Measurements from ENCODE around the gene ST14. TPM values are rescaled to one million over a fixed set of nuclear protein-coding genes. Genes with fewer than 3 reads are reported as not detected.
"Not testable (repeated sequence)": the region's sequence is repeated elsewhere in the genome, so short reads cannot be mapped to it uniquely, and the experiment has no call there.

Gene ST14
- total RNA-seq, 1 donor from 2014 or later, result 2.1 TPM

DNA sequence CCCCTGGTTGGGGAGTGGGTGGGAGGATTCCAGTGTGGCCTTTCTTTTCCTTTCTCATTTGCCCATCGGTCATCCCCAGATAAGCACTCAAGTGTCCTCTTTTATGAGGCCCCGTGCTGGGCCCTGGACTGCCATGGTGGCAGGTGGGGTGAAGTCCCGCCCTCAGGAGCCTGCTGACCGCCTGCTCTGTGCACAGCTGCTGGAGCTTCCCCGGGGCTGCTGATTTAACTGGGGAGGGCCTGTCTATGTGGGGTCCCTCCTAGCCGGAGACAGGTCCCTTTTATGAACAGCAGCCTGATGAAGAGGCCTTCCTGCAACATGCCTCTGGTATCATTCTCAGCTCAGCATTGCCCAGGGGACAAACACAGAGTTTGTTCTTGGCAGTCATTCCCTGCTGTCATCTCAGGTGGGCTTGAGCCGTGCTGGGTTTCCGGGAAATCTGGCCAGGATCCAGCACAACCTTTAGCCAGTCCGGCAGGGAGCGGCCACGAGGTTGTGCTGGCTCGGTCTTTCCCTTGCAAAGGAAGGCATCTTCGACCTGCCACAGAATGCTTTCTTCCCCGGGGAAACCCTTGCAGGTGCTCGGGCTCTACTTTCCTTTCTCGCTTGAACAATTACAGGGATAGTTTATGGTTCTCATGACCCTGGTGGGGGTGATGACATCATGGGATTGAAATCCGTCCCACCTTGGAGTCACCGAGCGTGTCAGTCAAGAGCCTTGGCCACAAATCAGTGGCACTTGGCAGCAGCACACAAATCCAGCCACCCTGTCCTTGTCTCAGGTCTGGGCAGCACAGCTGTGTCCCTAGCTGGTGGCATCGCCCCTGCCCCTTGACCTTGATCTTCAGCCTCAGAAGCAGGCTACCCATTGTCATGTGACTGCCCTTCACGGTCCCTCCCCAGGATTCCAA lies 20.1 kb downstream of the ST14 start:
- ATAC-seq, result peak; percentile 27
- intact Hi-C loops (cut with micrococcal nuclease), result no loop called here
- no peak for DNase-seq

DNA sequence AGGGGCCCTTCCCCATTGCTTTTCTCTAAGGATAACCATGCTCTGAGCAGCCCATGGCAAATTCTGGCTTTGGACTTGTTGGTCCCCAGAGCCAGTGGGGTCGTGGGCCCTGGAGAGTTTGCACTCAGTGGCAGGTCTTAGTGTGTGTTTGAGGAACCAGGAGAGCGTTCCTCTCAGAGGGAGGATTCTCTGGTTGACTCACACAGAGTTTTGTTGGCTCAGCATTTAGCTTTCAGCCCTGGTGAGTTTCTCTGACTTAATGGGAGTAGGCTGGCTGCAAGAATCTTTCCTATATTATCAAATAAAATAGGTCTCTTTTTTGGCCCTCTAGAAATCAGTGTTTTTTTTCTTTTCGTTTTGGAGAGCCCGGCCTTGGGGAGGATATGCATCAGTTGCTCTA lies 20.9 kb downstream of the ST14 start:
- DNase-seq (no peak), ATAC-seq (no peak)
- intact Hi-C loops (cut with micrococcal nuclease), result no loop called here

- intact Hi-C loops (cut with micrococcal nuclease), result no loop called here
- ATAC-seq, result no peak
- DNase-seq, result no peak
These were observed 21.3 kb downstream of the ST14 start for GRCh38 chr11:130180896-130181294.

- peak; percentile 89 for ATAC-seq
- peak; percentile 64 for DNase-seq
- intact Hi-C loops (cut with micrococcal nuclease), result no loop called here
These were observed 22.0 kb downstream of the ST14 start for GRCh38 chr11:130181295-130182272.

DNA sequence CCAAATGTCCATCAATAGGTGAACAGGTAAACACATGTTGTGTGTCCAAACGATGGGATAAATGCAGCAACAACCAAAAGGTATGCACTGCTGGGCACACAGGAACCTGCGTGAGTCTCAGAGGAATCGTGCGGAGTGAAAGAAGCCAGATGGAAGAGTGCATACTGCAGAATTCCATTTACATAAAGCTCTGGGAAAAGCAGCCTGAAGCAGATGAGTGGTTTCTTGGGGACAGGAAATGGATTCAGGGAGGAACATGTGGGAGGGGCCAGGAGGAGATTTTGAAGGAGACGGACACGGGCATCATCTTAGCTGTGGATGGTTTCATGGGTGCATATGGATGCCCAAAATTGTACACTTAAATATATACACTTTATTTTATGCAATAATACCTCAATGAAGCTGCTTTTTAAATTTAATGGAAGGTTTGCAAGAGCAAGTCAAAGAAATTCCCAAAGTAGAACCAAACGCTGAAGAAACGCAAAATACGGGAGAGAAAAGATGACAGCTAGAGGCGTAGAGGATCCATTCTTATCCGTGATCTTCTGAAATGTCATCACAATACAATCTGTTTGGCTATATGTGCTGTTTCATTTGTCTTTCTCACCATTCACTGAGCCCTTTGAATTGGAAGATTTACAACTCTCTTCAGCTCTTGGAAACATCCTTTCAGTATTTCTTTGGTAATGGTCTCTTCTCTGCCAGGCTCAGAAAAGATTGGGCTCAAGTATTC lies 24.5 kb downstream of the ST14 start:
- DNase-seq (no peak), ATAC-seq (no peak)
- intact Hi-C loops (cut with micrococcal nuclease), result no loop called here

DNA sequence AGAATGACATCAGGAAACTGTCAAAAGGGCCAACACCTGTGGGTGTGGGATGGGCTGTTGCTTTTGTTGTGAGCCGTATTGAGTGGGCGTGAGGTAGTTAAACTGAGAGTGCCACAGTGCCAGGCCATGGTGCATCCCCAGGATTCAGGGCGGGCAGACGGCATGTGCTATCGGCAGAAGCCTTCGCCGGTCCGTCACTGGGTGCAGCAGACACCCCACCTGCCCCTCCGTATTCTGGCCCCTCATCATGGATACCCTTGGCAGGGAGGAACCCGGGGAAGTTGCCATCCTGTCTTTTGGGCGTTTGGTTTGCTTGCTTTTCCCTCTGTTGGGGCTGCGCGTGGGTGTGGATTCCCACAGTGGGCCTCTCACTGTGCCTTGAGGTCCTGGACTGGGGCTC lies 27.5 kb downstream of the ST14 start:
- no peak for DNase-seq
- no peak for ATAC-seq
- intact Hi-C loops (cut with micrococcal nuclease), result no loop called here

- DNase-seq, result no peak
These were observed 28.5 kb downstream of the ST14 start for GRCh38 chr11:130188047-130188446.

DNA sequence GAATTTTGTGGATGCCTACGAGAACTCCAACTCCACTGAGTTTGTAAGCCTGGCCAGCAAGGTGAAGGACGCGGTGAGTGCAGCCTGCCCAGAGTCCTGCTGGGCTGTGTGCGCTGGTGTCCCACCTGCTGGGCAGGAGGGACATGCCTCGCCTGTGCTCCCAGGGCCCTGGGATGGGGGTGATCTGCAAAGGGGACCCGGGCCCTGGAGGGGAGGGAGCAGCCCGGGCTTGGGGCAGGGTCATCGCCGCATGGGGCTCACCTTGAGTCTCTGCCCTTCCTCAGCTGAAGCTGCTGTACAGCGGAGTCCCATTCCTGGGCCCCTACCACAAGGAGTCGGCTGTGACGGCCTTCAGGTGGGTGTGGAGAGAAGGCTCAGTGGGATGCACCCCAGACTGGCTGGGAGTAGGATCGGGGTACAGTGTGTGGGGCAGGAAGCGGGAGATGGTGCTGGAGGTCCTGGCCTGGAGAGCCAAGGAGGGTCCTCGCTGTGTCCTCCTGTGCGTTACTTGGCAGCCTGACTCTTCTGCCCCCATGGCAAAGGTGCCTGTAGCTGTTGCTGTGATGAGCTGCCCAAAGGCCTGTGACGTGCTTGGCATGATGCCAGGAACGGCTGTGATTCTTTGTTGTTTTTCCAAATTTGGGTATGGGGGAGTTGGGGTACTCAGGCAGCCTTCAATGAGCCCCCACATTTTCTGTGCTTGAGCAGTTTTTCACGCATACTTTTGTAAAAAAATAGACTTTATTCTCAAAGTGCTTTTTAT lies 29.2 kb downstream of the ST14 start:
- ATAC-seq (no peak), DNase-seq (no peak)
- intact Hi-C loops (cut with micrococcal nuclease), result no loop called here

More at GRCh38 chr11:130188047-130188446, 28.5 kb downstream of the ST14 start:
- no peak for ATAC-seq
- intact Hi-C loops (cut with micrococcal nuclease), result no loop called here

GRCh38 chr11:130189492-130190210 lies 30.1 kb downstream of the ST14 start:
- ATAC-seq (no peak), DNase-seq (no peak)
- intact Hi-C loops (cut with micrococcal nuclease), result no loop called here

DNA sequence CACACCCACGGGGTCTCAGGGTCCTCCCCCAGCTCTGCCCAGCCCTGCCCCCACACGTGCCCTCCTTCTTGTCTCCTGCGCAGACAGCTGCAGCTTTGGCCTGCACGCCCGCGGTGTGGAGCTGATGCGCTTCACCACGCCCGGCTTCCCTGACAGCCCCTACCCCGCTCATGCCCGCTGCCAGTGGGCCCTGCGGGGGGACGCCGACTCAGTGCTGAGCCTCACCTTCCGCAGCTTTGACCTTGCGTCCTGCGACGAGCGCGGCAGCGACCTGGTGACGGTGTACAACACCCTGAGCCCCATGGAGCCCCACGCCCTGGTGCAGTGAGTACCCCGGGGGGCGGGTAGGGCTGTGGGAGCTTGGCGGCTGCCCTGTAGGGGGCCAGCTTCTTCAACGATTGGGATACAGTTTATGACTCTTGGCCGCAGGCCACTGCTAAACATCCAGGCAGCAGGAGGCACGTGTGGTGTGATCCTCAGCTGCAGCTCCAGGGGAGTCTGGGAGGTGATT lies 30.8 kb downstream of the ST14 start:
- DNase-seq, result no peak
- ATAC-seq, result no peak
- intact Hi-C loops (cut with micrococcal nuclease), result no loop called here

GRCh38 chr11:130191896-130192295 lies 32.3 kb downstream of the ST14 start:
- intact Hi-C loops (cut with micrococcal nuclease), result no loop called here
- DNase-seq, result no peak

GRCh38 chr11:130192845-130193267 lies 33.3 kb downstream of the ST14 start:
- intact Hi-C loops (cut with micrococcal nuclease), result no loop called here
- ATAC-seq (peak; percentile 38), DNase-seq (no peak)

More at GRCh38 chr11:130191896-130192295, 32.3 kb downstream of the ST14 start:
- no peak for ATAC-seq

DNA sequence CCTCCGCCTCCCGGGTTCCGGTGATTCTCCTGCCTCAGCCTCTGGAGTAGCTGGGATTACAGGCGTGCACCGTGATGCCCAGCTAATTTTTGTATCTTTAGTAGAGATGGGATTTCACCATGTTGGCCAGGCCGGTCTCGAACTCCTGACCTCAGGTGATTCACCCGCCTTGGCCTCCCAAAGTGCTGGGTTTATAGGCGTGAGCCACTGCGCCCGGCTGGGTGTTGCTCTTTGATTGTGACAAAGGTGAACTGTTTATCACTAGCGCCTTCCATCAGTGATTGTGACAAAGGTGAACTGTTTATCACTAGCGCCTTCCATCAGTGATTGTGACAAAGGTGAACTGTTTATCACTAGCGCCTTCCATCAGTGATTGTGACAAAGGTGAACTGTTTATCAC lies 34.0 kb downstream of the ST14 start:
- DNase-seq; ATAC-seq; intact Hi-C loops (cut with micrococcal nuclease): not testable (repeated sequence)

DNA sequence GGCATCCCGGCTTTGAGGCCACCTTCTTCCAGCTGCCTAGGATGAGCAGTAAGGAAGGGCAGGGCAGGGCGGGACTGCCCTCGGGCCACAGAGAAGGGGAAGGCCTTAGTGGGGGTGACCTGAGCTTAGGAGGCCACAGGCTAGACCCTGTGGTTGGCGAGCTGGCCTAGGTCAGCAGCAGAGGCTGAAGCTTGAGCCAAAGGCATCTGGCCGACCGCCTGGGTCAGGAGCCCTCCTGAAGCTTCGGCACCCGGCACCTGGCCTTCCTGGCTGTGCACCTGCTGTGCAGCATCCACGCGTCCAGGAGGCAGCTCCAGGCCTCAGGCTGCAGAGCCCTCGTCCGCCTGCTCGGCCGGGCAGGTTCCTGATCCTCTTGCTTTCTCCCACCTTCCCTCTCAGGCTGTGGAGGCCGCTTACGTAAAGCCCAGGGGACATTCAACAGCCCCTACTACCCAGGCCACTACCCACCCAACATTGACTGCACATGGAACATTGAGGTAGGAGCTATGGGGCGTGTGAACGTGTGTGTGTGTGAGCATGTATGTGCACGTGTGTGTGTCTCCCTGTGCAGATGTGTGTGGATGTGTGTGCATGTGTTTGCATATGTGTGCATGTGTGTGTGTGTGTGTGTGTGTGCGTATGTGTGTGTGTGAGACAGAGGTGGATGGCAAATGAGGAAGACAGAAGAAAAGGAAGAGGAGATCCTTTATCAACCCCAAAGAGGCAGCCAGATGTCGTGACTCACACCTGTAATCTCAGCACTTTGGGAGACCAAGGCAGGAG lies 34.9 kb downstream of the ST14 start:
- DNase-seq, result no peak
- intact Hi-C loops (cut with micrococcal nuclease), result no loop called here
- ATAC-seq, result no peak

- no peak for DNase-seq
- intact Hi-C loops (cut with micrococcal nuclease), result no loop called here
- no peak for ATAC-seq
These were observed 37.9 kb downstream of the ST14 start for GRCh38 chr11:130197386-130198035.

- ATAC-seq, result no peak
- no peak for DNase-seq
- intact Hi-C loops (cut with micrococcal nuclease), result no loop called here
These were observed 38.7 kb downstream of the ST14 start for GRCh38 chr11:130198292-130198691.

All from left ventricle myocardium superior (tissue), 1 donor.